ENCODE results near the gene PTX4. TPM values are rescaled to one million over a fixed set of nuclear protein-coding genes. Genes with fewer than 3 reads are reported as not detected.

PTX4 gene
- total and polyA plus RNA-seq, 4 donors = 0.08 to 0.61 TPM; not detected in 2

- no peak for DNase-seq (ENCODE audit: low spot score)
- no peaks in the 10 kb centered on the region for H3K4me1 ChIP-seq (ENCODE audit: control insufficient read depth in 4 of 4, insufficient read depth in 4 of 4, low read length in 3 of 4)
- H3K27me3 ChIP-seq (ENCODE audit: control insufficient read depth in 4 of 4, insufficient read depth in 4 of 4, low read length in 3 of 4) = no peaks in the 10 kb centered on the region
- no peaks in the 10 kb centered on the region for H3K9me3 ChIP-seq (ENCODE audit: control insufficient read depth in 4 of 4, low read length in 3 of 4)
- 95% methylated on average over 19 of the region's 19 CpGs for WGBS
- no peak overlapping the region for H3K27ac ChIP-seq (ENCODE audit: low read depth in 1 of 2, low read length in 2 of 2)
- no peak overlapping the region for H3K4me3 ChIP-seq (ENCODE audit: low read depth in 1 of 3, low read length in 3 of 3)
- TF ChIP-seq GABPA (IDR thresholded peaks at IDR 0.05 in 1 of 2, conservative IDR thresholded peaks at IDR 0.05 in 1 of 2) (no peak), TAF1 (conservative IDR thresholded peaks at IDR 0.05) (no peak), REST (IDR thresholded peaks at IDR 0.05) (no peak), NR2F2 (IDR thresholded peaks at IDR 0.05) (no peak), RAD21 (IDR thresholded peaks at IDR 0.05) (no peak), RXRA (IDR thresholded peaks at IDR 0.05) (no peak), SP1 (IDR thresholded peaks at IDR 0.05) (no peak), FOXA2 (IDR thresholded peaks at IDR 0.05) (no peak), CTCF (IDR thresholded peaks at IDR 0.05; ENCODE audit: low read depth, low read length, missing input control) (no peak), HNF4A (conservative IDR thresholded peaks at IDR 0.05) (no peak), FOXA1 (IDR thresholded peaks at IDR 0.05) (no peak), JUND (IDR thresholded peaks at IDR 0.05) (no peak)
- no peak overlapping the region for H3K9ac ChIP-seq (ENCODE audit: low read depth in 1 of 2, low read length in 2 of 2)
- peaks cover 0 to 54% (median 8%) of the 10 kb centered on the region in 4 donors for H3K36me3 ChIP-seq (ENCODE audit: control insufficient read depth in 4 of 4, insufficient read depth in 3 of 4, low read depth in 1 of 4, low read length in 3 of 4)
Observed at GRCh38 chr16:1453316-1453715, 35.4 kb downstream of the PTX4 start.

- Histone ChIP-seq H3K9me3 (ENCODE audit: control insufficient read depth in 4 of 4, low read length in 3 of 4) (no peaks in the 10 kb centered on the region), H3K4me3 (ENCODE audit: low read depth in 1 of 3, low read length in 3 of 3) (no peak overlapping the region), H3K27me3 (ENCODE audit: control insufficient read depth in 4 of 4, insufficient read depth in 4 of 4, low read length in 3 of 4) (no peaks in the 10 kb centered on the region), H3K36me3 (ENCODE audit: control insufficient read depth in 4 of 4, insufficient read depth in 3 of 4, low read depth in 1 of 4, low read length in 3 of 4) (peaks cover 0 to 51% (median 7%) of the 10 kb centered on the region in 4 donors), H3K4me1 (ENCODE audit: control insufficient read depth in 4 of 4, insufficient read depth in 4 of 4, low read length in 3 of 4) (no peaks in the 10 kb centered on the region), H3K27ac (ENCODE audit: low read depth in 1 of 2, low read length in 2 of 2) (no peak overlapping the region), H3K9ac (ENCODE audit: low read depth in 1 of 2, low read length in 2 of 2) (no peak overlapping the region)
- TF ChIP-seq SP1 (IDR thresholded peaks at IDR 0.05) (no peak), RXRA (IDR thresholded peaks at IDR 0.05) (no peak), HNF4A (conservative IDR thresholded peaks at IDR 0.05) (no peak), FOXA1 (IDR thresholded peaks at IDR 0.05) (no peak), MAX (IDR thresholded peaks at IDR 0.05) (no peak), ATF3 (IDR thresholded peaks at IDR 0.05) (no peak), FOXA2 (IDR thresholded peaks at IDR 0.05) (no peak), YY1 (IDR thresholded peaks at IDR 0.05) (no peak), ZBTB33 (IDR thresholded peaks at IDR 0.05) (no peak), CTCF (IDR thresholded peaks at IDR 0.05; ENCODE audit: low read depth, low read length, missing input control) (no peak), JUND (IDR thresholded peaks at IDR 0.05) (no peak), HNF4G (IDR thresholded peaks at IDR 0.05) (no peak), GABPA (IDR thresholded peaks at IDR 0.05 in 1 of 2, conservative IDR thresholded peaks at IDR 0.05 in 1 of 2) (no peak), RAD21 (IDR thresholded peaks at IDR 0.05) (no peak), EGR1 (IDR thresholded peaks at IDR 0.05; ENCODE audit: low read depth in 2 of 2) (no peak), TAF1 (conservative IDR thresholded peaks at IDR 0.05) (no peak), NR2F2 (IDR thresholded peaks at IDR 0.05) (no peak), REST (IDR thresholded peaks at IDR 0.05) (no peak)
- DNase-seq (ENCODE audit: low spot score) = no peak
- 95% methylated on average over 20 of the region's 20 CpGs for WGBS
Observed at GRCh38 chr16:1452530-1452929, 36.2 kb downstream of the PTX4 start.

All from liver (tissue), 9 donors.